ENCODE data around the gene GPC5. TPM values are rescaled to one million over a fixed set of nuclear protein-coding genes. Genes with fewer than 3 reads are reported as not detected.

Gene GPC5
- total and polyA plus RNA-seq, 2 donors (not counting 3 experiments of a cell fraction or from before 2014, with no cell fraction given) = 0.59 to 0.97 TPM

DNA sequence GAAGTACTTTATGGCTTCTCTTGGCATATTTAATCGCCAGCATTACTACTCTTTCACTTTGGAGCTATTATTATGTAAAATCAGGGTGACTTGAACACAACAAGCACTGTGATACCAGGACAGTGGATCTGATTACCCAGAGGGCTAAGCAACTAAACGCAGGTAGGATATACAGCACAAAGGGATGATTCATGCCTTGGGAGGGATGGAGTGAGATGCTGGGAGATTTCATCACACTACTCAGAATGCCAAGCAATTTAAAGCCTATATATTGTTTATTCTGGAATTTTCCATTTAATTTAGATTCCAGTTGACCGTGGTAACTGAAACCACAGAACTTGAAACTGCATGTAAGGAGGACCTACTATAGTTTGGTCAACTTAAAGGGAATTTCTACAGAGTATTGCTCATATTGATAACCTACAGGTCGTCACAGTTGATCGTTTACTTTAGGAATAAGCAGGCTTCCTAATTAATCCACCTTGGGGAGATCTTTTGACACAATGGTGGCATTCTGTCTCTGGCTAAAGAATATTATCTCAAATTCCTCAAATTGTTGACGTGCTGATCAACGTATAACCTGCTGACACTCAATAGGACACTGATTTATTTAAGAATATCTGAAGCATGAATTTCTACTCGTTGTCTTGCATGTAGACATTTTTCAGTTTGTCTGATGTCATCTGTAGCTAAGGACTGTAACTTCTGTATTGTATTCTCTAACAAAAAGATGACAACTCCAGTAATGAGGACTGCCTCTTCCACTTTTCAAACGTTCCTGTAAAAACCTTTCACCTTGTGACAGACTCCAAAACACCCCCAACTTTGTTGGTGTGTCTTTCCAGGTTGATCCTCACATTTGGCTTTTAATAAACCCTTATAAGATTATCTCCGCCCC lies 254.2 kb downstream of the GPC5 start:
- Histone ChIP-seq H3K9ac (replicated peaks; ENCODE audit: extremely low read depth, insufficient read depth, low read length) (no peak overlapping the region), H4K20me1 (replicated peaks; ENCODE audit: control insufficient read depth, extremely low read depth, insufficient read depth, low read length) (no peaks in the 10 kb centered on the region), H3K9me3 (replicated peaks; ENCODE audit: control insufficient read depth, insufficient read depth, low read length) (peaks cover 2% of the 10 kb centered on the region), H3K4me2 (ENCODE audit: insufficient read depth, low read length) (no peak overlapping the region), H3K79me2 (ENCODE audit: control insufficient read depth, insufficient read depth, low read length) (no peaks in the 10 kb centered on the region), H3K4me3 (replicated peaks in 1 of 3; ENCODE audit: insufficient read depth in 1 of 3, low read depth in 1 of 3, low read length in 3 of 3) (no peak overlapping the region), H3K36me3 (ENCODE audit: control insufficient read depth in 2 of 2, extremely low read depth in 1 of 2, insufficient read depth in 2 of 2, low read length in 2 of 2) (no peaks in the 10 kb centered on the region), H3K4me1 (ENCODE audit: control insufficient read depth, extremely low read depth, insufficient read depth, low read length) (no peaks in the 10 kb centered on the region), H2AFZ (ENCODE audit: low read depth, low read length) (no peak overlapping the region), H3K27ac (ENCODE audit: insufficient read depth, low read depth, low read length) (no peak overlapping the region), H3K9me1 (replicated peaks; ENCODE audit: control insufficient read depth, extremely low read depth, insufficient read depth, low read length) (no peaks in the 10 kb centered on the region), H3K27me3 (ENCODE audit: control insufficient read depth in 2 of 2, insufficient read depth in 2 of 2, low read length in 2 of 2) (no peaks in the 10 kb centered on the region)
- dilution Hi-C loops (cut with MboI; ENCODE audit: extremely low pct_ligation_motif_present, low sequenced_read_pairs) = no loop called here
- FAIRE-seq (no peak), DNase-seq (ENCODE audit: low read depth, low spot score) (no peak)
- intact Hi-C loops (cut with micrococcal nuclease) = no loop called here
- TF ChIP-seq FOS (IDR thresholded peaks at IDR 0.05; ENCODE audit: borderline replicate concordance, insufficient read depth, low read length) (no peak), POLR2A (IDR thresholded peaks at IDR 0.05; ENCODE audit: low read depth, low read length) (no peak), GATA2 (IDR thresholded peaks at IDR 0.05; ENCODE audit: insufficient read depth, insufficient read length, low read depth, low read length) (no peak), POLR2AphosphoS5 (IDR thresholded peaks at IDR 0.05; ENCODE audit: insufficient read depth, low read depth, low read length) (no peak)
- ChIA-PET POLR2A (no interaction called here), CTCF (no interaction called here)
- no TSS peak for BruUV-seq (replicated peaks)

DNA sequence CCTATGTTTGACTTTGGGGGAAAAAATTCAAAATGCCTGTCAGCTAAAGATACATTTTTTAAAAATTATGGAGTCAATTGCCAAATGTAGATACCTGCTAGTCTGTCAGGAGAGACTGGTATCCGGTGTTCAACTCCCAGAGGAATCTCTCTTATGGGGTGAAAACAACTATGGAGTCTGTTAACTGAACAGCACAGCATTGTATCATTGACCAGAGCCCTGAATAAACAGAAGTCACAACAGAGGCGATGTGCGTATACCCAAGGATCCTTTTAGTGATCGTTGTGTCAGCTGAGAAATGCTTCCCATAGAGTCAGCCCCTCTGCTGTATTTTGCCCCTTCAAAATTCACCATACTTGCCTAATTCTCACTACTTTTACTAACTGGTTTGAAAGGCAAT lies 257.3 kb downstream of the GPC5 start:
- dilution Hi-C loops (cut with MboI; ENCODE audit: extremely low pct_ligation_motif_present, low sequenced_read_pairs) = no loop called here
- no TSS peak for BruUV-seq (replicated peaks)
- intact Hi-C loops (cut with micrococcal nuclease) = no loop called here
- no peaks in the 10 kb centered on the region for H3K4me1 ChIP-seq (ENCODE audit: control insufficient read depth, extremely low read depth, insufficient read depth, low read length)
- peaks cover 3% of the 10 kb centered on the region for H3K9me3 ChIP-seq (replicated peaks; ENCODE audit: control insufficient read depth, insufficient read depth, low read length)
- no peaks in the 10 kb centered on the region for H3K27me3 ChIP-seq (ENCODE audit: control insufficient read depth in 2 of 2, insufficient read depth in 2 of 2, low read length in 2 of 2)
- no peak overlapping the region for H3K4me3 ChIP-seq (replicated peaks in 1 of 3; ENCODE audit: insufficient read depth in 1 of 3, low read depth in 1 of 3, low read length in 3 of 3)
- no peak overlapping the region for H3K27ac ChIP-seq (ENCODE audit: insufficient read depth, low read depth, low read length)
- no peaks in the 10 kb centered on the region for H3K79me2 ChIP-seq (ENCODE audit: control insufficient read depth, insufficient read depth, low read length)
- no peak overlapping the region for H3K4me2 ChIP-seq (ENCODE audit: insufficient read depth, low read length)
- H3K9ac ChIP-seq (replicated peaks; ENCODE audit: extremely low read depth, insufficient read depth, low read length) = no peak overlapping the region
- FAIRE-seq = no peak
- H3K9me1 ChIP-seq (replicated peaks; ENCODE audit: control insufficient read depth, extremely low read depth, insufficient read depth, low read length) = no peaks in the 10 kb centered on the region
- no peak for TF ChIP-seq MYC (IDR thresholded peaks at IDR 0.05; ENCODE audit: low read depth, low read length)
- no peak for TF ChIP-seq POLR2A (IDR thresholded peaks at IDR 0.05; ENCODE audit: low read depth, low read length)
- TF ChIP-seq GATA2 (IDR thresholded peaks at IDR 0.05; ENCODE audit: insufficient read depth, insufficient read length, low read depth, low read length) = no peak
- TF ChIP-seq JUN (IDR thresholded peaks at IDR 0.05; ENCODE audit: borderline replicate concordance, insufficient read depth, insufficient read length, low read depth) = no peak
- TF ChIP-seq POLR2AphosphoS5 (IDR thresholded peaks at IDR 0.05; ENCODE audit: insufficient read depth, low read depth, low read length) = no peak
- no peaks in the 10 kb centered on the region for H4K20me1 ChIP-seq (replicated peaks; ENCODE audit: control insufficient read depth, extremely low read depth, insufficient read depth, low read length)
- no peaks in the 10 kb centered on the region for H3K36me3 ChIP-seq (ENCODE audit: control insufficient read depth in 2 of 2, extremely low read depth in 1 of 2, insufficient read depth in 2 of 2, low read length in 2 of 2)
- CTCF ChIA-PET = no interaction called here
- DNase-seq (ENCODE audit: low read depth, low spot score) = no peak
- H2AFZ ChIP-seq (ENCODE audit: low read depth, low read length) = no peak overlapping the region
- POLR2A ChIA-PET = no interaction called here

Data from endothelial cell of umbilical vein (primary cell).